HG03565 (cell line): Measurements from ENCODE around the gene ACOT12.

Source experiments
- ATAC-seq: cut with Tn5 transposase; IDR thresholded peaks from one replicate; pipeline ENCODE4 v1.9.1; 2021; ENCODE audit warnings: mild to moderate bottlenecking, moderate library complexity; ENCODE audit not compliant: unreplicated experiment

ACOT12 gene

GRCh38 chr5:81401266-81401665 lies 7.3 kb upstream of the ACOT12 start:
- no peak for ATAC-seq

- no peak for ATAC-seq
Observed at GRCh38 chr5:81400375-81400774, 6.4 kb upstream of the ACOT12 start.

GRCh38 chr5:81398741-81399140 lies 4.8 kb upstream of the ACOT12 start:
- no peak for ATAC-seq

GRCh38 chr5:81397176-81397575 lies 3.2 kb upstream of the ACOT12 start:
- ATAC-seq = no peak

- no peak for ATAC-seq
Observed at GRCh38 chr5:81395262-81395661, 1.3 kb upstream of the ACOT12 start.

GRCh38 chr5:81393430-81393782 lies 528 bp downstream of the ACOT12 start:
- no peak for ATAC-seq

GRCh38 chr5:81389025-81389424 lies 4.9 kb downstream of the ACOT12 start:
- no peak for ATAC-seq

- ATAC-seq = no peak
Observed at GRCh38 chr5:81388169-81388568, 5.8 kb downstream of the ACOT12 start.

- ATAC-seq = no peak
Observed at GRCh38 chr5:81383867-81384266, 10.1 kb downstream of the ACOT12 start.

- no peak for ATAC-seq
Observed at GRCh38 chr5:81371354-81371876, 22.5 kb downstream of the ACOT12 start.

GRCh38 chr5:81370912-81371311 lies 23.0 kb downstream of the ACOT12 start:
- ATAC-seq = no peak

GRCh38 chr5:81365541-81365940 lies 28.4 kb downstream of the ACOT12 start:
- no peak for ATAC-seq

- no peak for ATAC-seq
Observed at GRCh38 chr5:81363093-81363871, 30.7 kb downstream of the ACOT12 start.

GRCh38 chr5:81361600-81361999 lies 32.3 kb downstream of the ACOT12 start:
- no peak for ATAC-seq

GRCh38 chr5:81360640-81361039 lies 33.3 kb downstream of the ACOT12 start:
- ATAC-seq = no peak

- ATAC-seq = no peak
Observed at GRCh38 chr5:81359881-81360280, 34.1 kb downstream of the ACOT12 start.

GRCh38 chr5:81359108-81359507 lies 34.8 kb downstream of the ACOT12 start:
- ATAC-seq = no peak

GRCh38 chr5:81355291-81356251 lies 38.4 kb downstream of the ACOT12 start:
- no peak for ATAC-seq

GRCh38 chr5:81354093-81354492 lies 39.8 kb downstream of the ACOT12 start:
- ATAC-seq = no peak

GRCh38 chr5:81353189-81353588 lies 40.7 kb downstream of the ACOT12 start:
- ATAC-seq = no peak

GRCh38 chr5:81350507-81350906 lies 43.4 kb downstream of the ACOT12 start:
- no peak for ATAC-seq

GRCh38 chr5:81349161-81349560 lies 44.8 kb downstream of the ACOT12 start:
- ATAC-seq = no peak
